DMS 273 treated with DMSO at 0.1 percent for 48 hours (cell line): ENCODE measurements around the gene ASIC2.
"Not testable (repeated sequence)": the region's sequence is repeated elsewhere in the genome, so short reads cannot be mapped to it uniquely, and the experiment has no call there.

ENCODE experiments used
- DNase-seq: peaks from one replicate; lab custom pipeline; 2025; lab: John Stamatoyannopoulos, UW

ASIC2 gene

GRCh38 chr17:33019161-33019890 lies 273.8 kb downstream of the ASIC2 start:
- no peak for DNase-seq

- no peak for DNase-seq
Measured at GRCh38 chr17:33017366-33017765, 275.7 kb downstream of the ASIC2 start.

GRCh38 chr17:33016920-33017319 lies 276.2 kb downstream of the ASIC2 start:
- no peak for DNase-seq

- no peak for DNase-seq
Measured at GRCh38 chr17:33015716-33016346, 277.3 kb downstream of the ASIC2 start.

GRCh38 chr17:33014751-33015150 lies 278.3 kb downstream of the ASIC2 start:
- no peak for DNase-seq

GRCh38 chr17:33013596-33014375 lies 279.3 kb downstream of the ASIC2 start:
- DNase-seq, result no peak

- DNase-seq, result no peak
Measured at GRCh38 chr17:33012522-33013033, 280.5 kb downstream of the ASIC2 start.

- no peak for DNase-seq
Measured at GRCh38 chr17:33009636-33010035, 283.5 kb downstream of the ASIC2 start.

GRCh38 chr17:33007186-33007585 lies 285.9 kb downstream of the ASIC2 start:
- no peak for DNase-seq

- no peak for DNase-seq
Measured at GRCh38 chr17:33002246-33002645, 290.8 kb downstream of the ASIC2 start.

- no peak for DNase-seq
Measured at GRCh38 chr17:32998887-32999228, 294.2 kb downstream of the ASIC2 start.

- peak; percentile 6 for DNase-seq
Measured at GRCh38 chr17:32998111-32998886, 294.8 kb downstream of the ASIC2 start.

GRCh38 chr17:32995416-32996045 lies 297.6 kb downstream of the ASIC2 start:
- no peak for DNase-seq

- DNase-seq, result no peak
Measured at GRCh38 chr17:32993977-32994376, 299.1 kb downstream of the ASIC2 start.

GRCh38 chr17:32992321-32993033 lies 300.6 kb downstream of the ASIC2 start:
- no peak for DNase-seq

- no peak for DNase-seq
Measured at GRCh38 chr17:32988481-32989101, 304.5 kb downstream of the ASIC2 start.

- not testable (repeated sequence) for DNase-seq
Measured at GRCh38 chr17:32987868-32988267, 305.2 kb downstream of the ASIC2 start.

GRCh38 chr17:32987453-32987805 lies 305.7 kb downstream of the ASIC2 start:
- not testable (repeated sequence) for DNase-seq

GRCh38 chr17:32985050-32985756 lies 307.9 kb downstream of the ASIC2 start:
- no peak for DNase-seq

GRCh38 chr17:32981611-32982010 lies 311.5 kb downstream of the ASIC2 start:
- not testable (repeated sequence) for DNase-seq
